Activated naive CD8-positive, alpha-beta T cell (primary cell): ENCODE results near the gene SPESP1.
"Not testable (repeated sequence)": the region's sequence is repeated elsewhere in the genome, so short reads cannot be mapped to it uniquely, and the experiment has no call there.

ENCODE experiments used
- H3K27ac Mint-ChIP-seq: one replicate; pipeline ENCODE4 v1.8.0; 2021; ENCODE audit warnings: mixed read lengths
- H3K27me3 Mint-ChIP-seq: one replicate; pipeline ENCODE4 v1.8.0; 2021; ENCODE audit warnings: mixed read lengths
- H3K36me3 Mint-ChIP-seq: one replicate; pipeline ENCODE4 v1.8.0; 2021; ENCODE audit warnings: mixed read lengths
- H3K4me1 Mint-ChIP-seq: one replicate; pipeline ENCODE4 v1.8.0; 2021; ENCODE audit warnings: low read depth, mixed read lengths
- H3K4me3 Mint-ChIP-seq: one replicate; pipeline ENCODE4 v1.8.0; 2021; ENCODE audit warnings: mild to moderate bottlenecking, mixed read lengths
- H3K9me3 Mint-ChIP-seq: one replicate; pipeline ENCODE4 v1.8.0; 2021; ENCODE audit warnings: low read depth, mixed read lengths

SPESP1 gene

GRCh38 chr15:68933001-68933400, 2.7 kb downstream of the SPESP1 start:
- Mint-ChIP-seq H3K4me1 (no peaks in the 10 kb centered on the region), H3K4me3 (no peak overlapping the region), H3K27me3 (peaks cover 4% of the 10 kb centered on the region), H3K9me3 (no peaks in the 10 kb centered on the region), H3K36me3 (no peaks in the 10 kb centered on the region), H3K27ac (no peak overlapping the region)

DNA sequence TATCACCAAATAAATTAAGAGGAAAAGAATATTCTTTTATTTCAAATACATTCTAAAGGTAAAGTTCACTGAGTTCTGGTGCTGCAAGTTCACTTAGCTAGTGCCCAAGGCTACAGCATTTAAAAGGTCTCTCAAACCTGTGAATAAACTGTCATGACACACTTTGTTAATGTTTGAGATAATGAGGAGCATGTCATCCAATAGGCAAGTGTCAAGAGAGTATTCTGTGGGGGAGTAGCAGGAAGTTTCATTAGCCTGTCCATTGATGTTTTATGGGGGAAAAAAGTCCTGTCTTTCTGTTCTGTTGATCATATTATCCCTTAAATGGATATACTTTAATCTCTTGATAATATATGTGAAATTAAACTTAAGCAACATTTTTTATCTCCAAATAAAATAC, 4.0 kb downstream of the SPESP1 start:
- H3K9me3 Mint-ChIP-seq: no peaks in the 10 kb centered on the region
- no peaks in the 10 kb centered on the region for H3K36me3 Mint-ChIP-seq
- no peak overlapping the region for H3K4me3 Mint-ChIP-seq

GRCh38 chr15:68935400-68935937, 5.1 kb downstream of the SPESP1 start:
- H3K27ac Mint-ChIP-seq: no peak overlapping the region
- H3K4me3 Mint-ChIP-seq: no peak overlapping the region
- no peaks in the 10 kb centered on the region for H3K4me1 Mint-ChIP-seq
- no peaks in the 10 kb centered on the region for H3K36me3 Mint-ChIP-seq
- H3K27me3 Mint-ChIP-seq: peaks cover 5% of the 10 kb centered on the region
- no peaks in the 10 kb centered on the region for H3K9me3 Mint-ChIP-seq

More for the DNA sequence above, 4.0 kb downstream of the SPESP1 start:
- peaks cover 4% of the 10 kb centered on the region for H3K27me3 Mint-ChIP-seq
- H3K27ac Mint-ChIP-seq: no peak overlapping the region
- H3K4me1 Mint-ChIP-seq: no peaks in the 10 kb centered on the region

GRCh38 chr15:68939501-68939900, 9.2 kb downstream of the SPESP1 start:
- H3K9me3 Mint-ChIP-seq: no peaks in the 10 kb centered on the region
- H3K4me1 Mint-ChIP-seq: no peaks in the 10 kb centered on the region
- no peak overlapping the region for H3K27ac Mint-ChIP-seq
- peaks cover 8% of the 10 kb centered on the region for H3K27me3 Mint-ChIP-seq
- H3K36me3 Mint-ChIP-seq: no peaks in the 10 kb centered on the region
- H3K4me3 Mint-ChIP-seq: no peak overlapping the region

- Mint-ChIP-seq H3K36me3 (no peaks in the 10 kb centered on the region), H3K4me3 (no peak overlapping the region), H3K27ac (no peak overlapping the region), H3K9me3 (no peaks in the 10 kb centered on the region), H3K27me3 (peaks cover 8% of the 10 kb centered on the region), H3K4me1 (no peaks in the 10 kb centered on the region)
Measured at GRCh38 chr15:68951813-68952212, 21.5 kb downstream of the SPESP1 start.

DNA sequence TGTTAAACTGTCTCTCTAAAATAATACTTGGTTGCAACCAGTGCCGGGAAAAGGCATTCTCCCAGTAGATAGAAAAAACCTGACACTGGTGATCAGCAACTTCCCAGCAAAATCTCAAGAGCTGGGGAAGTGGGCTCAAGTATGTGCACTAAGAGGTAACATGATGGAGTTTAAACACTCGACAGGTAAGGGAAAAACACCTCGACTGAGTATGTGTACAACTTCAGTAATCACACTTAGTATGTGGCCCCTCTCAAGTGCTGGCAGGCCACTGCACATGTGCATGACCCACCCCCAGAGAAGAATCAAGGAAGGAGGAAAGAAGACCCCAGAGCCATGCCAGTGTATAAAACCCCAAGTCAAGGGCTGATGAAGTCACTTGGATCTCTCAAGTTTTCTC, 27.4 kb downstream of the SPESP1 start:
- Mint-ChIP-seq H3K36me3 (no peaks in the 10 kb centered on the region), H3K4me3 (no peak overlapping the region), H3K9me3 (no peaks in the 10 kb centered on the region), H3K27ac (no peak overlapping the region), H3K4me1 (no peaks in the 10 kb centered on the region), H3K27me3 (peaks cover 17% of the 10 kb centered on the region)

DNA sequence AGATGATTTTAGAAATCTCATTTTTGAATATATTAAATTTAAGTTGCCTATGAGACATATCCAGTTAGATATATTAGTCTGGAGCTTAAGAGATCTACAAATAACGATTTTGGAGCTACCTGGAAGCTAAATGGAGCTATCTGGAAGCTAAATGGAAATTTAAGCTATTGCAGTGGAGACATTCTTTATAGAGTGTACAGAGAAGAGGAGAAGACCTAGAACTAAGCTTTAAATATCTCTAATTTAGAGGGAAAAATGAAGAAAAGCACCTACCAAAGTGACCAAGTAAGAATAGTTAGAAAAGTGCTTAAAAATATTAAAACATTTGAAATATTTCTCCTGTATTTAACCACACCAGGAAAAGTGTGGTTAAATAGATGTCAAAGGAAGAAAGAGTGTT, 28.3 kb downstream of the SPESP1 start:
- no peaks in the 10 kb centered on the region for H3K9me3 Mint-ChIP-seq
- no peak overlapping the region for H3K4me3 Mint-ChIP-seq
- no peaks in the 10 kb centered on the region for H3K4me1 Mint-ChIP-seq
- H3K27me3 Mint-ChIP-seq: peaks cover 21% of the 10 kb centered on the region
- no peaks in the 10 kb centered on the region for H3K36me3 Mint-ChIP-seq
- no peak overlapping the region for H3K27ac Mint-ChIP-seq

- Mint-ChIP-seq H3K36me3 (peaks cover 3% of the 10 kb centered on the region), H3K27ac (no peak overlapping the region), H3K4me1 (no peaks in the 10 kb centered on the region), H3K27me3 (peaks cover 17% of the 10 kb centered on the region), H3K4me3 (no peak overlapping the region), H3K9me3 (peaks cover 4% of the 10 kb centered on the region)
Measured at GRCh38 chr15:68962465-68962864, 32.1 kb downstream of the SPESP1 start.

- not testable (repeated sequence) for H3K4me3 Mint-ChIP-seq, H3K27ac Mint-ChIP-seq, H3K4me1 Mint-ChIP-seq, H3K36me3 Mint-ChIP-seq
- peaks cover 18% of the 10 kb centered on the region for H3K27me3 Mint-ChIP-seq
- H3K9me3 Mint-ChIP-seq: peaks cover 10% of the 10 kb centered on the region
Measured at GRCh38 chr15:68963719-68964118, 33.4 kb downstream of the SPESP1 start.

- H3K27ac Mint-ChIP-seq: no peak overlapping the region
- H3K4me3 Mint-ChIP-seq: no peak overlapping the region
- H3K36me3 Mint-ChIP-seq: peaks cover 8% of the 10 kb centered on the region
- H3K4me1 Mint-ChIP-seq: no peaks in the 10 kb centered on the region
- H3K27me3 Mint-ChIP-seq: peaks cover 14% of the 10 kb centered on the region
- peaks cover 19% of the 10 kb centered on the region for H3K9me3 Mint-ChIP-seq
Measured at GRCh38 chr15:68966996-68967395, 36.7 kb downstream of the SPESP1 start.

DNA sequence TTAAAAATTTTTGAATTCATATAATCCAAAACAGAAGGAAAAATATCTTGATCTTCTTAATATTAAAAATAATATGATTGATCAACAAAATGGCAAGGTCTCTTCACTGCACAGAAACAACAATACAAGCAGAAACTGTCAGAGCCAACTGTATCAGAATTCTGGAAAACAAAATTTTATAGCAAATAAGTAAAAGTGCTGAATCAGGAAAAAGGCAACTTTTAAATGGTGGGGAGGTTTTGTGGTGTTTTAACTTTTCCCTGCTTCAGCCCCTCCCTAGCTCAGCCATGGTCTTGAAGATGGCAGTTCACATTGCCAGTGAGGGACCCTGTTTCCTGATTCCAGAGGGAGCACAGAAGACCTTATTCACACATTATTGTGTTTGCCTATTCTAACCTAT, 37.6 kb downstream of the SPESP1 start:
- peaks cover 19% of the 10 kb centered on the region for H3K9me3 Mint-ChIP-seq
- H3K27ac Mint-ChIP-seq: no peak overlapping the region
- H3K36me3 Mint-ChIP-seq: peaks cover 8% of the 10 kb centered on the region
- H3K4me1 Mint-ChIP-seq: no peaks in the 10 kb centered on the region
- no peak overlapping the region for H3K4me3 Mint-ChIP-seq
- H3K27me3 Mint-ChIP-seq: peaks cover 12% of the 10 kb centered on the region

DNA sequence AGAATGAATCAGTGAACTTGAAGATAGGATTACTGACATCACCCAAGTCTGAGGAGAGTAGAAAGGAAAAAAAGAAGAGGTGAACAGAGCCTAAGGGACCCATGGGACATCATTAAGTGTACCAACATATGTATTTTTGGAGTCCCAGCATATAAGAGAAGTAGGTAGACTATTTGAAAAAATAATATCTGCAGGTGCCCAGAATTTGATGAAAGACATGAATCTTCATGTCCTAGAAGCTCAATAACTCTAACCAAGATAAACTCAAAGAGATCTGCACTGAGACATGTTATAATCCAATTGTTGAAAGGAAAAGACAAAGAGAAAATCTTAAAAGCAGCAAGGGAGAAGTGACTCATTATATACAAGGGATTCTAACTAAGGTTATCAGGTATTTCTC, 39.0 kb downstream of the SPESP1 start:
- no peak overlapping the region for H3K4me3 Mint-ChIP-seq
- H3K27me3 Mint-ChIP-seq: peaks cover 14% of the 10 kb centered on the region
- no peaks in the 10 kb centered on the region for H3K4me1 Mint-ChIP-seq
- H3K27ac Mint-ChIP-seq: no peak overlapping the region
- H3K9me3 Mint-ChIP-seq: peaks cover 19% of the 10 kb centered on the region
- H3K36me3 Mint-ChIP-seq: peaks cover 8% of the 10 kb centered on the region

GRCh38 chr15:68972201-68973065, 42.1 kb downstream of the SPESP1 start:
- Mint-ChIP-seq H3K27ac (no peak overlapping the region), H3K4me3 (no peak overlapping the region), H3K36me3 (peaks cover 5% of the 10 kb centered on the region), H3K27me3 (peaks cover 21% of the 10 kb centered on the region), H3K9me3 (peaks cover 15% of the 10 kb centered on the region), H3K4me1 (no peaks in the 10 kb centered on the region)

DNA sequence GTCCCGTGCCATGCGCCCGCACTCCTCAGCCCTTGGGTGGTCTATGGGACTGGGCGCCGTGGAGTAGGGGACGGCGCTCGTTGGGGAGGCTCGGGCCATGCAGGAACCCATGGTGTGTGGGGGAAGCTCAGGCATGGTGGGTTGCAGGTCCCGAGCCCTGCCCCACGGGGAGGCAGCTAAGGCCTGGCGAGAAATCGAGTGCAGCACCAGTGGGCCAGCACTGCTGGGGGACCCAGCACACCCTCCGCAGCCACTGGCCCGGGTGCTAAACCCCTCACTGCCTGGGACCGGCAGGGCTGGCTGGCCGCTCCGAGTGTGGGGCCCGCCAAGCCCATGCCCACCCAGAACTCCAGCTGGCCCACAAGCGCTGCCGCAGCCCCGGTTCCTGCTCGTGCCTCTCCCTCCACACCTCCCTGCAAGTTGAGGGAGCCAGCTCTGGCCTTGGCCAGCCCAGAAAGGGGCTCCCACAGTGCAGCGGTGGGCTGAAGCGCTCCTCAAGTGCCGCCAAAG, 45.4 kb downstream of the SPESP1 start:
- H3K27me3 Mint-ChIP-seq: peaks cover 17% of the 10 kb centered on the region
- not testable (repeated sequence) for H3K4me1 Mint-ChIP-seq, H3K27ac Mint-ChIP-seq, H3K4me3 Mint-ChIP-seq, H3K9me3 Mint-ChIP-seq, H3K36me3 Mint-ChIP-seq

DNA sequence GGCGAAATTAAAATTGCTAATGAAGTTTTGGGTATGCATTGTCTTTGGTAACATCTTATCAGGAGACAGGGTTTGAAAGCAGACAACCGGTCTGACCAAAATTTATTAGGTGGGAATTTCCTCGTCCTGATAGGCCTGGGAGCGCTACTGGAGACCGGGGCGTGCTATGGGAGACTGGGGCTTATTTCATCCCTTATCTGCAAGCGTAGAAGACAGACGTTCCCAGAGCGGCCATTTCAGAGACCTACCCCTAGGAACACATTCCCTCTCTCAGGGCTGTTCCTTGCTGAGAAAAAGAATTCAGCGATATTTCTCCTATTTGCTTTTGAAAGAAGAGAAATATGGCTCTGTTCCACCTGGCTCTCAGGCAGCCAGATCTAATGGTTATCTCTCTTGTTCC, 47.1 kb downstream of the SPESP1 start:
- H3K4me1 Mint-ChIP-seq: not testable (repeated sequence)
- peaks cover 22% of the 10 kb centered on the region for H3K27me3 Mint-ChIP-seq

GRCh38 chr15:68979006-68979405, 48.7 kb downstream of the SPESP1 start:
- no peak overlapping the region for H3K4me3 Mint-ChIP-seq
- peaks cover 19% of the 10 kb centered on the region for H3K27me3 Mint-ChIP-seq
- H3K9me3 Mint-ChIP-seq: no peaks in the 10 kb centered on the region
- no peak overlapping the region for H3K27ac Mint-ChIP-seq
- no peaks in the 10 kb centered on the region for H3K4me1 Mint-ChIP-seq
- H3K36me3 Mint-ChIP-seq: no peaks in the 10 kb centered on the region

More for the DNA sequence above, 47.1 kb downstream of the SPESP1 start:
- H3K36me3 Mint-ChIP-seq, H3K4me3 Mint-ChIP-seq, H3K9me3 Mint-ChIP-seq, H3K27ac Mint-ChIP-seq: not testable (repeated sequence)
